ENCODE measurements around the gene FKBP7. TPM values are rescaled to one million over a fixed set of nuclear protein-coding genes. Genes with fewer than 3 reads are reported as not detected.

Gene FKBP7
- polyA plus RNA-seq, 1 donor: 21.6 TPM

- Histone ChIP-seq H3K27me3 (ENCODE audit: control insufficient read depth, insufficient read depth, low read length) (no peaks in the 10 kb centered on the region), H3K4me3 (ENCODE audit: low read length) (no peak overlapping the region), H3K4me1 (ENCODE audit: control insufficient read depth, insufficient read depth, low read length) (no peaks in the 10 kb centered on the region), H3K27ac (ENCODE audit: low read length) (no peak overlapping the region), H3K36me3 (ENCODE audit: control insufficient read depth, insufficient read depth, low read length) (peaks cover 22% of the 10 kb centered on the region), H3K9me3 (ENCODE audit: control insufficient read depth, low read depth, low read length) (no peaks in the 10 kb centered on the region)
- WGBS (ENCODE audit: insufficient coverage, low lambda C conversion rate): no CpG with 5 or more reads among the region's 1 CpG
- DNase-seq: no peak
Observed at GRCh38 chr2:178517496-178517895, 39.1 kb upstream of the FKBP7 start.

- Histone ChIP-seq H3K4me3 (ENCODE audit: low read length) (no peak overlapping the region), H3K4me1 (ENCODE audit: control insufficient read depth, insufficient read depth, low read length) (no peaks in the 10 kb centered on the region), H3K27ac (ENCODE audit: low read length) (no peak overlapping the region), H3K36me3 (ENCODE audit: control insufficient read depth, insufficient read depth, low read length) (peaks cover 27% of the 10 kb centered on the region), H3K27me3 (ENCODE audit: control insufficient read depth, insufficient read depth, low read length) (no peaks in the 10 kb centered on the region), H3K9me3 (ENCODE audit: control insufficient read depth, low read depth, low read length) (no peaks in the 10 kb centered on the region)
- WGBS (ENCODE audit: insufficient coverage, low lambda C conversion rate): no CpG with 5 or more reads among the region's 2 CpGs
- DNase-seq: no peak
Observed at GRCh38 chr2:178514664-178515063, 36.3 kb upstream of the FKBP7 start.

GRCh38 chr2:178513876-178514275 is 35.5 kb upstream of the FKBP7 start:
- WGBS (ENCODE audit: insufficient coverage, low lambda C conversion rate): 100% methylated on average over 2 of the region's 4 CpGs

GRCh38 chr2:178512484-178512883 is 34.1 kb upstream of the FKBP7 start:
- Histone ChIP-seq H3K27me3 (ENCODE audit: control insufficient read depth, insufficient read depth, low read length) (no peaks in the 10 kb centered on the region), H3K9me3 (ENCODE audit: control insufficient read depth, low read depth, low read length) (no peaks in the 10 kb centered on the region), H3K4me1 (ENCODE audit: control insufficient read depth, insufficient read depth, low read length) (no peaks in the 10 kb centered on the region), H3K27ac (ENCODE audit: low read length) (no peak overlapping the region), H3K4me3 (ENCODE audit: low read length) (no peak overlapping the region), H3K36me3 (ENCODE audit: control insufficient read depth, insufficient read depth, low read length) (peaks cover 26% of the 10 kb centered on the region)
- WGBS (ENCODE audit: insufficient coverage, low lambda C conversion rate): 100% methylated on average over 1 of the region's 2 CpGs
- no peak for DNase-seq

More at GRCh38 chr2:178513876-178514275, 35.5 kb upstream of the FKBP7 start:
- no peak for DNase-seq
- H3K4me1 ChIP-seq (ENCODE audit: control insufficient read depth, insufficient read depth, low read length): no peaks in the 10 kb centered on the region
- peaks cover 30% of the 10 kb centered on the region for H3K36me3 ChIP-seq (ENCODE audit: control insufficient read depth, insufficient read depth, low read length)
- H3K9me3 ChIP-seq (ENCODE audit: control insufficient read depth, low read depth, low read length): no peaks in the 10 kb centered on the region
- no peak overlapping the region for H3K27ac ChIP-seq (ENCODE audit: low read length)
- no peaks in the 10 kb centered on the region for H3K27me3 ChIP-seq (ENCODE audit: control insufficient read depth, insufficient read depth, low read length)
- H3K4me3 ChIP-seq (ENCODE audit: low read length): no peak overlapping the region

- peaks cover 26% of the 10 kb centered on the region for H3K36me3 ChIP-seq (ENCODE audit: control insufficient read depth, insufficient read depth, low read length)
- no CpG with 5 or more reads among the region's 6 CpGs for WGBS (ENCODE audit: insufficient coverage, low lambda C conversion rate)
Observed at GRCh38 chr2:178510384-178510783, 32.0 kb upstream of the FKBP7 start.

GRCh38 chr2:178508646-178509045 is 30.2 kb upstream of the FKBP7 start:
- H3K27ac ChIP-seq (ENCODE audit: low read length): no peak overlapping the region
- H3K4me3 ChIP-seq (ENCODE audit: low read length): no peak overlapping the region
- H3K9me3 ChIP-seq (ENCODE audit: control insufficient read depth, low read depth, low read length): no peaks in the 10 kb centered on the region
- peaks cover 23% of the 10 kb centered on the region for H3K36me3 ChIP-seq (ENCODE audit: control insufficient read depth, insufficient read depth, low read length)
- H3K27me3 ChIP-seq (ENCODE audit: control insufficient read depth, insufficient read depth, low read length): no peaks in the 10 kb centered on the region
- WGBS (ENCODE audit: insufficient coverage, low lambda C conversion rate): 100% methylated on average over 1 of the region's 2 CpGs
- no peaks in the 10 kb centered on the region for H3K4me1 ChIP-seq (ENCODE audit: control insufficient read depth, insufficient read depth, low read length)
- DNase-seq: no peak

More at GRCh38 chr2:178510384-178510783, 32.0 kb upstream of the FKBP7 start:
- H3K4me3 ChIP-seq (ENCODE audit: low read length): no peak overlapping the region
- H3K27me3 ChIP-seq (ENCODE audit: control insufficient read depth, insufficient read depth, low read length): no peaks in the 10 kb centered on the region
- DNase-seq: no peak
- no peak overlapping the region for H3K27ac ChIP-seq (ENCODE audit: low read length)
- H3K9me3 ChIP-seq (ENCODE audit: control insufficient read depth, low read depth, low read length): no peaks in the 10 kb centered on the region
- H3K4me1 ChIP-seq (ENCODE audit: control insufficient read depth, insufficient read depth, low read length): no peaks in the 10 kb centered on the region

- H3K4me1 ChIP-seq (ENCODE audit: control insufficient read depth, insufficient read depth, low read length): no peaks in the 10 kb centered on the region
- H3K4me3 ChIP-seq (ENCODE audit: low read length): no peak overlapping the region
- 75% methylated on average over 1 of the region's 1 CpG for WGBS (ENCODE audit: insufficient coverage, low lambda C conversion rate)
- DNase-seq: no peak
- H3K27me3 ChIP-seq (ENCODE audit: control insufficient read depth, insufficient read depth, low read length): no peaks in the 10 kb centered on the region
- peaks cover 24% of the 10 kb centered on the region for H3K36me3 ChIP-seq (ENCODE audit: control insufficient read depth, insufficient read depth, low read length)
- H3K9me3 ChIP-seq (ENCODE audit: control insufficient read depth, low read depth, low read length): no peaks in the 10 kb centered on the region
- no peak overlapping the region for H3K27ac ChIP-seq (ENCODE audit: low read length)
Observed at GRCh38 chr2:178506949-178507348, 28.5 kb upstream of the FKBP7 start.

- 33% methylated on average over 1 of the region's 2 CpGs for WGBS (ENCODE audit: insufficient coverage, low lambda C conversion rate)
- Histone ChIP-seq H3K4me3 (ENCODE audit: low read length) (no peak overlapping the region), H3K27me3 (ENCODE audit: control insufficient read depth, insufficient read depth, low read length) (no peaks in the 10 kb centered on the region), H3K9me3 (ENCODE audit: control insufficient read depth, low read depth, low read length) (no peaks in the 10 kb centered on the region), H3K36me3 (ENCODE audit: control insufficient read depth, insufficient read depth, low read length) (peaks cover 24% of the 10 kb centered on the region), H3K27ac (ENCODE audit: low read length) (no peak overlapping the region), H3K4me1 (ENCODE audit: control insufficient read depth, insufficient read depth, low read length) (no peaks in the 10 kb centered on the region)
- DNase-seq: peak in 1 of 2 donors; percentile 49
Observed at GRCh38 chr2:178506524-178506923, 28.1 kb upstream of the FKBP7 start.

- Histone ChIP-seq H3K27me3 (ENCODE audit: control insufficient read depth, insufficient read depth, low read length) (no peaks in the 10 kb centered on the region), H3K9me3 (ENCODE audit: control insufficient read depth, low read depth, low read length) (no peaks in the 10 kb centered on the region), H3K4me3 (ENCODE audit: low read length) (no peak overlapping the region), H3K27ac (ENCODE audit: low read length) (no peak overlapping the region), H3K36me3 (ENCODE audit: control insufficient read depth, insufficient read depth, low read length) (peaks cover 27% of the 10 kb centered on the region), H3K4me1 (ENCODE audit: control insufficient read depth, insufficient read depth, low read length) (no peaks in the 10 kb centered on the region)
- 100% methylated on average over 1 of the region's 1 CpG for WGBS (ENCODE audit: insufficient coverage, low lambda C conversion rate)
- no peak for DNase-seq
Observed at GRCh38 chr2:178506101-178506500, 27.7 kb upstream of the FKBP7 start.

GRCh38 chr2:178502751-178503150 is 24.4 kb upstream of the FKBP7 start:
- H3K4me1 ChIP-seq (ENCODE audit: control insufficient read depth, insufficient read depth, low read length): no peaks in the 10 kb centered on the region
- no peak for DNase-seq
- H3K27ac ChIP-seq (ENCODE audit: low read length): no peak overlapping the region
- H3K9me3 ChIP-seq (ENCODE audit: control insufficient read depth, low read depth, low read length): no peaks in the 10 kb centered on the region
- no peaks in the 10 kb centered on the region for H3K27me3 ChIP-seq (ENCODE audit: control insufficient read depth, insufficient read depth, low read length)
- peaks cover 38% of the 10 kb centered on the region for H3K36me3 ChIP-seq (ENCODE audit: control insufficient read depth, insufficient read depth, low read length)
- WGBS (ENCODE audit: insufficient coverage, low lambda C conversion rate): 80% methylated on average over 2 of the region's 4 CpGs
- H3K4me3 ChIP-seq (ENCODE audit: low read length): no peak overlapping the region

GRCh38 chr2:178499640-178500039 is 21.2 kb upstream of the FKBP7 start:
- no peak overlapping the region for H3K4me3 ChIP-seq (ENCODE audit: low read length)
- H3K27ac ChIP-seq (ENCODE audit: low read length): no peak overlapping the region
- no peaks in the 10 kb centered on the region for H3K4me1 ChIP-seq (ENCODE audit: control insufficient read depth, insufficient read depth, low read length)
- H3K27me3 ChIP-seq (ENCODE audit: control insufficient read depth, insufficient read depth, low read length): no peaks in the 10 kb centered on the region
- DNase-seq: no peak
- H3K36me3 ChIP-seq (ENCODE audit: control insufficient read depth, insufficient read depth, low read length): peaks cover 57% of the 10 kb centered on the region
- no CpG with 5 or more reads among the region's 3 CpGs for WGBS (ENCODE audit: insufficient coverage, low lambda C conversion rate)
- no peaks in the 10 kb centered on the region for H3K9me3 ChIP-seq (ENCODE audit: control insufficient read depth, low read depth, low read length)
